ENCODE measurements around the gene HBS1L.

HBS1L gene

DNA sequence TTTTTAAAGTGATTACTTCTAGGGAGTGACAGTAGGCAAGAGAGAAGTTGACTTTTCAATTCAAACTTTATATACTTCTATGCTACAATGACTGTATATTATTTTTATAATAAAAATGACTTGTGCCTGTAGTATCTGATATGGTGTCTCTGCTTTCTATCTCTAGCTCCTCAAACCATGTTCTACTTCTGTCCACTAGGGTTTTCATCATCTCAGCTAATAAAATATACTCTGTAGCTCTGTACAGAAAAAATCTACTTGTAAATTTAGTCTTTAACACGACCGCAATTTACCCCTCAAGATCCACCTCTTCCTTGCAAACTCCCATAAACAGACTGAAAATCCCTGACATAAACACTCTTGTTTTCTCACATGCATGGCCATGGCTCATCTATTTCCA, 42.3 kb downstream of the HBS1L start:
- TF ChIP-seq YY1 (IDR thresholded peaks at IDR 0.05; ENCODE audit: insufficient read depth, insufficient read length) (no peak), SUZ12 (IDR thresholded peaks at IDR 0.05; ENCODE audit: extremely low read depth, insufficient read depth, insufficient read length) (no peak), ZNF274 (IDR thresholded peaks at IDR 0.05; ENCODE audit: low read depth, low read length) (no peak)
- DNase-seq (ENCODE audit: low read depth, low spot score), result no peak
- Histone ChIP-seq H3K4me3 (ENCODE audit: insufficient read length, low read depth) (no peak overlapping the region), H3K36me3 (ENCODE audit: insufficient read depth, insufficient read length, low read length) (no peaks in the 10 kb centered on the region), H3K27me3 (ENCODE audit: insufficient read depth, insufficient read length) (no peaks in the 10 kb centered on the region), H3K4me1 (ENCODE audit: insufficient read depth, insufficient read length) (no peaks in the 10 kb centered on the region), H3K9ac (ENCODE audit: insufficient read length, low read depth) (no peak overlapping the region), H3K9me3 (ENCODE audit: insufficient read depth, low read length) (no peaks in the 10 kb centered on the region)

GRCh38 chr6:135008941-135009290, 45.7 kb downstream of the HBS1L start:
- H3K4me3 ChIP-seq (ENCODE audit: insufficient read length, low read depth), result no peak overlapping the region
- H3K27me3 ChIP-seq (ENCODE audit: insufficient read depth, insufficient read length), result no peaks in the 10 kb centered on the region
- no peak overlapping the region for H3K9ac ChIP-seq (ENCODE audit: insufficient read length, low read depth)
- no peaks in the 10 kb centered on the region for H3K36me3 ChIP-seq (ENCODE audit: insufficient read depth, insufficient read length, low read length)
- TF ChIP-seq SUZ12 (IDR thresholded peaks at IDR 0.05; ENCODE audit: extremely low read depth, insufficient read depth, insufficient read length) (no peak), ZNF274 (IDR thresholded peaks at IDR 0.05; ENCODE audit: low read depth, low read length) (no peak), YY1 (IDR thresholded peaks at IDR 0.05; ENCODE audit: insufficient read depth, insufficient read length) (no peak)
- no peaks in the 10 kb centered on the region for H3K9me3 ChIP-seq (ENCODE audit: insufficient read depth, low read length)
- no peak for DNase-seq (ENCODE audit: low read depth, low spot score)
- H3K4me1 ChIP-seq (ENCODE audit: insufficient read depth, insufficient read length), result no peaks in the 10 kb centered on the region

DNA sequence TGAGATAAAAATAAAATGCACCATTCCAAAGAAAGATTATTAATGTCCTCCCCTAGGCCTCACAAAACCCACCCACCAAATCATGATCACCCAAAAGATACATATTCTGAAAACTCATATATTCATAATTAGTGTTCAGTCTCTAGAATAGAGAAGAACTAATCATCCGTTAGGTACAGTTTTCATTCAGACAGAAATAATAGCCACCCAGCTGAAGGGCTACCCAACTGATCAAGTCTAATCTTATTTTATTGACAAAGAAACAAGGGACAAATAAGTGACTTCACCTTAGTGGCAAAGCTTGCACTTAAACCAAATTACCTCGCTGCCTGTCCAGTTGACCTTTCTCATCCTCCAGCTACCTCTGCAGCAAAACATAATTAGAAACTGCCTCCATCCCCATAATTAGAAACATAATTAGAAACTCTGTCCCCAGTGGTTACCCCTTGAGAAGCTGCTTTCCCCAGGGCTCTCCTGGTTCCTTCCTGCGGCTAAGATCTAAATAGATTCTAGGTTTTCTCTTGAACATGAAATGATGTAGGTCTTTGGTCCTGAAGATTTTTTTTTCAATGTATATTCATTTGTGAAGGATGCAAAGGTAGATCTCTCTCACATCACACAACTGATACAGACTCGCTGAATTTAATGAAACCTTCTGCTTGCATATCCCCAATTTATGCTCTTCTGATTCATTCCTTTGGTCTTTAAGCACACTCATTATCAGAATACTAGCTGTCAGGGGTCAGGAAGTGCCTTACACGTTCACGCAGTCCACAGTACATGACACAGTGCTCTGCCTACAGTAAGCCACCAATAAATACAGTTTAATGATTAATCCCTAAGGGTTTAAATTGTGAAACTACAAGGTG, 46.3 kb downstream of the HBS1L start:
- Histone ChIP-seq H3K4me3 (ENCODE audit: insufficient read length, low read depth) (no peak overlapping the region), H3K4me1 (ENCODE audit: insufficient read depth, insufficient read length) (no peaks in the 10 kb centered on the region), H3K9ac (ENCODE audit: insufficient read length, low read depth) (no peak overlapping the region), H3K27me3 (ENCODE audit: insufficient read depth, insufficient read length) (no peaks in the 10 kb centered on the region), H3K9me3 (ENCODE audit: insufficient read depth, low read length) (no peaks in the 10 kb centered on the region), H3K36me3 (ENCODE audit: insufficient read depth, insufficient read length, low read length) (no peaks in the 10 kb centered on the region)
- TF ChIP-seq SUZ12 (IDR thresholded peaks at IDR 0.05; ENCODE audit: extremely low read depth, insufficient read depth, insufficient read length) (no peak), YY1 (IDR thresholded peaks at IDR 0.05; ENCODE audit: insufficient read depth, insufficient read length) (no peak), ZNF274 (IDR thresholded peaks at IDR 0.05; ENCODE audit: low read depth, low read length) (no peak)
- DNase-seq (ENCODE audit: low read depth, low spot score), result no peak

DNA sequence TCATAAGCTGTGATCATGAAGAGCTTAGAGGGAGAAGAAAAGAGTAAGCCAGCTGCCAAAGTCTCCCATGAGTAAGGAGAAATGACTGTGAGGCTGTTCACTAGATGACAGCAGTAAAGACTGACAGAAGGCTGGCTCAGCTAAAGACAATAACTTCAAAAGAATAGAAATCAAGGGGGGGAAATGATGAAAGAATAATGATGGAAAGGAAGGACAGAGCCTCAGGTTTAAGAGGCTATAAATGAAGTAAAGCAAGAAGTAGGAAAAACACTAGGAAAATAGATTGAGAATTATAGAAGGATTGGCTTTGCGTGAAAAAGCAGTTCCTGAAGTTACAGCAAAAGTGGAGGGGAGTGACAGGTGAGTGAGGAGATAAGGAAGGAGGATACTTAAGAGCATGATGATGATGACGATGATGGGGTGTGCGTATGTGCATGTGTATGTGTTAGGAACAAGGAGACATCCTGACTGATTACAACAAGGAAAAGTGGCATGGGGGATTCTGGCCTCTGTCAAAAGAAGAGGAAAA, 48.2 kb downstream of the HBS1L start:
- DNase-seq (ENCODE audit: low read depth, low spot score), result no peak
- no peaks in the 10 kb centered on the region for H3K9me3 ChIP-seq (ENCODE audit: insufficient read depth, low read length)
- no peak overlapping the region for H3K4me3 ChIP-seq (ENCODE audit: insufficient read length, low read depth)
- H3K4me1 ChIP-seq (ENCODE audit: insufficient read depth, insufficient read length), result no peaks in the 10 kb centered on the region
- no peaks in the 10 kb centered on the region for H3K27me3 ChIP-seq (ENCODE audit: insufficient read depth, insufficient read length)
- no peaks in the 10 kb centered on the region for H3K36me3 ChIP-seq (ENCODE audit: insufficient read depth, insufficient read length, low read length)
- TF ChIP-seq ZNF274 (IDR thresholded peaks at IDR 0.05; ENCODE audit: low read depth, low read length) (no peak), YY1 (IDR thresholded peaks at IDR 0.05; ENCODE audit: insufficient read depth, insufficient read length) (no peak), SUZ12 (IDR thresholded peaks at IDR 0.05; ENCODE audit: extremely low read depth, insufficient read depth, insufficient read length) (no peak)
- no peak overlapping the region for H3K9ac ChIP-seq (ENCODE audit: insufficient read length, low read depth)

GRCh38 chr6:135004399-135004798, 50.2 kb downstream of the HBS1L start:
- Histone ChIP-seq H3K27me3 (ENCODE audit: insufficient read depth, insufficient read length) (no peaks in the 10 kb centered on the region), H3K36me3 (ENCODE audit: insufficient read depth, insufficient read length, low read length) (peaks cover 4% of the 10 kb centered on the region), H3K4me3 (ENCODE audit: insufficient read length, low read depth) (no peak overlapping the region), H3K9me3 (ENCODE audit: insufficient read depth, low read length) (no peaks in the 10 kb centered on the region), H3K4me1 (ENCODE audit: insufficient read depth, insufficient read length) (no peaks in the 10 kb centered on the region), H3K9ac (ENCODE audit: insufficient read length, low read depth) (no peak overlapping the region)
- DNase-seq (ENCODE audit: low read depth, low spot score), result no peak
- no peak for TF ChIP-seq SUZ12 (IDR thresholded peaks at IDR 0.05; ENCODE audit: extremely low read depth, insufficient read depth, insufficient read length)
- TF ChIP-seq ZNF274 (IDR thresholded peaks at IDR 0.05; ENCODE audit: low read depth, low read length), result no peak
- TF ChIP-seq YY1 (IDR thresholded peaks at IDR 0.05; ENCODE audit: insufficient read depth, insufficient read length), result no peak

DNA sequence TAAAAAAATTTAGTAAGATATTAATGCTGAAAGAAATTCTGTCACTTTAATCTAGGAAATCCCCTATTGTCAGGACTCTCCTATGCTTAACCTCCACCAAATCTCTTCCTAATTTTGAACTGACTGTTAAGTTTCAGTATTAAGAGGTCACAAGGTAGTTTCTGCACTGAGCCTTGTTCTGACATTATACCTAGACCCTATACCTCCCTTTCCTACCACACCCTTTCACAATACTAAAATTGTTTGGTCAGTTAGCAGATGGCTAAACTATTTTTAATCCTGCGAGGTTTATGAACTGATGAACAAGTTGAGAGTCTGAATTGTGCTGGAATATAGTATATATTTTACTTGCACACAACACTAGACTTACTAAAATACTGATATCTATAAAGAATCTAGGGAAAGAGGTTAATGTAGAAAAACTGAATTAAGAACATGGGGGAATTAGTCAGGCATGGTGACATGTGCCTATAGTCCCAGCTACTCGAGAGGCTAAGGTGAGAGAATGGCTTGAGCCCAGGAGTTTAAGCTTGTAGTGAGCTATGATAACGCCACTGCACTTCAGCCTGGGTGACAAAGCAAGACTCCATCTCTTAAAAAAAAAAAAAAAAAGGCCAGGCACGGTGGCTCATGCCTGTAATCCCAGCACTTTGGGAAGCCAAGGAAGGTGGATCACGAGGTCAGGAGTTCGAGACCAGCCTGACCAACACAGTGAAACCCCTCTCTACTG, 51.5 kb downstream of the HBS1L start:
- Histone ChIP-seq H3K4me3 (ENCODE audit: insufficient read length, low read depth) (no peak overlapping the region), H3K9me3 (ENCODE audit: insufficient read depth, low read length) (no peaks in the 10 kb centered on the region), H3K36me3 (ENCODE audit: insufficient read depth, insufficient read length, low read length) (peaks cover 4% of the 10 kb centered on the region), H3K9ac (ENCODE audit: insufficient read length, low read depth) (no peak overlapping the region), H3K4me1 (ENCODE audit: insufficient read depth, insufficient read length) (no peaks in the 10 kb centered on the region), H3K27me3 (ENCODE audit: insufficient read depth, insufficient read length) (no peaks in the 10 kb centered on the region)
- TF ChIP-seq YY1 (IDR thresholded peaks at IDR 0.05; ENCODE audit: insufficient read depth, insufficient read length) (no peak), ZNF274 (IDR thresholded peaks at IDR 0.05; ENCODE audit: low read depth, low read length) (no peak), SUZ12 (IDR thresholded peaks at IDR 0.05; ENCODE audit: extremely low read depth, insufficient read depth, insufficient read length) (no peak)
- no peak for DNase-seq (ENCODE audit: low read depth, low spot score)
